Gastroesophageal sphincter (tissue), 4 donors: ENCODE results near the gene PLCZ1. TPM values are rescaled to one million over a fixed set of nuclear protein-coding genes. Genes with fewer than 3 reads are reported as not detected.

Experiments
- ATAC-seq: fragments of 150-250 bp; one replicate; pipeline ENCODE4 v1.9.1; 2016; ENCODE audit warnings: mild to moderate bottlenecking, moderate library complexity
- H3K27ac ChIP-seq, 4 donors: fragments of 200-600 bp; sonication (generic) in 3 of 4; 1 replicate in 3 of 4; 2 replicates in 1 of 4; pipeline ENCODE4 v1.5.1; 2016 to 2019
- H3K27me3 ChIP-seq: fragments of 200-600 bp; sonication (generic); one replicate; pipeline ENCODE4 v1.5.1; 2019
- H3K36me3 ChIP-seq, 2 donors: fragments of 200-600 bp; sonication (generic); one replicate each; pipeline ENCODE4 v1.5.1; 2019; ENCODE audit warnings: control low read depth in 1 of 2
- H3K4me1 ChIP-seq, 3 donors: fragments of 200-600 bp; sonication (generic); 1 replicate in 2 of 3; 2 replicates in 1 of 3; pipeline ENCODE4 v1.5.1; 2016 to 2019; ENCODE audit warnings: control low read depth in 2 of 3
- H3K4me3 ChIP-seq, 2 donors: fragments of 200-600 bp; sonication (generic); one replicate each; pipeline ENCODE4 v1.5.1; 2019; ENCODE audit warnings: mild to moderate bottlenecking in 1 of 2, moderate library complexity in 1 of 2
- H3K9me3 ChIP-seq, 3 donors: fragments of 200-600 bp; sonication (generic); one replicate each; pipeline ENCODE4 v1.5.1; 2017 to 2019; ENCODE audit warnings: control low read depth in 2 of 3
- EP300 ChIP-seq: sonication (generic); formaldehyde crosslinking; IDR thresholded peaks from one replicate; pipeline ENCODE4 v1.6.1; 2017; ENCODE audit warnings: antibody characterized with exemption, mild to moderate bottlenecking
- POLR2A ChIP-seq, 2 donors: fragments of 450-650 bp; IDR thresholded peaks; one replicate each; pipeline ENCODE4 v1.6.1; 2017; ENCODE audit warnings: antibody characterized with exemption in 2 of 2, mild to moderate bottlenecking in 2 of 2, moderate library complexity in 1 of 2
- POLR2AphosphoS5 ChIP-seq: sonication (generic); formaldehyde crosslinking; IDR thresholded peaks from one replicate; pipeline ENCODE4 v1.6.1; 2017; ENCODE audit warnings: antibody characterized with exemption
- WGBS, 2 donors: methylation state at CpG; one replicate each; pipeline ENCODE4 v1.1.5; 2018; ENCODE audit warnings: low coverage in 1 of 2; 5-methylcytosine and 5-hydroxymethylcytosine counted together
- total RNA-seq, 4 donors: library from RNA; depleted of rRNA; stranded (reverse); fragments of >200 nt; gene quantifications; one replicate each; pipeline ENCODE4 v1.1.0, GENCODE V29; 2016
- TF ChIP-seq, protein P1 (sequence below), 4 experiments: fragments of 200-600 bp in 2 of 4; fragments of 450-650 bp in 2 of 4; sonication (generic) in 1 of 4; IDR thresholded peaks; one replicate each; pipeline ENCODE4 v1.5.1; 2017 to 2019; ENCODE audit warnings: antibody characterized with exemption in 4 of 4, mild to moderate bottlenecking in 2 of 4, moderate library complexity in 2 of 4

Gene PLCZ1
- total RNA-seq, 4 donors from 2014 or later: 0.93 TPM; not detected in 3

DNA sequence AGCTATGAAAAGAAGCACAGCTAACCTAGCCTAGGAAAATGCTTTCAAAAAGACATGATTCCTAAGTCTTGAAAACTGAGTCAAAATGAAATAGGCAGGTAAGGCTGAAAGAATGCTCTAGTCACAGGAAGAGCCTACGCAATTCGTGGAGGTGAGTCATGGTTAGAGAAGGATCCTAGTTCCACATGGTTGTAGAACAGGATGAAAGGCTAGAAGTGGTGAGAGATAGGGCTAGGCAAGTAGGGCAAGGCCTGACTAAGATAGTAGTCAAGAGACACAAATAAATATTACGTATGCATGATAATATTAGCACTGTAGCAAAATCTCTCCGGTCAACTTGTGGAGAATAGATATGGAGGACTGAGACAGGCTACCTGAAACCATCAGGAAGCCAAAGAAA, 47.2 kb downstream of the PLCZ1 start:
- Histone ChIP-seq H3K27me3 (no peaks in the 10 kb centered on the region), H3K36me3 (no peaks in the 10 kb centered on the region), H3K27ac (no peak overlapping the region), H3K4me3 (no peak overlapping the region), H3K4me1 (no peaks in the 10 kb centered on the region), H3K9me3 (no peaks in the 10 kb centered on the region)
- no peak for TF ChIP-seq EP300
- TF ChIP-seq, protein P1, sequence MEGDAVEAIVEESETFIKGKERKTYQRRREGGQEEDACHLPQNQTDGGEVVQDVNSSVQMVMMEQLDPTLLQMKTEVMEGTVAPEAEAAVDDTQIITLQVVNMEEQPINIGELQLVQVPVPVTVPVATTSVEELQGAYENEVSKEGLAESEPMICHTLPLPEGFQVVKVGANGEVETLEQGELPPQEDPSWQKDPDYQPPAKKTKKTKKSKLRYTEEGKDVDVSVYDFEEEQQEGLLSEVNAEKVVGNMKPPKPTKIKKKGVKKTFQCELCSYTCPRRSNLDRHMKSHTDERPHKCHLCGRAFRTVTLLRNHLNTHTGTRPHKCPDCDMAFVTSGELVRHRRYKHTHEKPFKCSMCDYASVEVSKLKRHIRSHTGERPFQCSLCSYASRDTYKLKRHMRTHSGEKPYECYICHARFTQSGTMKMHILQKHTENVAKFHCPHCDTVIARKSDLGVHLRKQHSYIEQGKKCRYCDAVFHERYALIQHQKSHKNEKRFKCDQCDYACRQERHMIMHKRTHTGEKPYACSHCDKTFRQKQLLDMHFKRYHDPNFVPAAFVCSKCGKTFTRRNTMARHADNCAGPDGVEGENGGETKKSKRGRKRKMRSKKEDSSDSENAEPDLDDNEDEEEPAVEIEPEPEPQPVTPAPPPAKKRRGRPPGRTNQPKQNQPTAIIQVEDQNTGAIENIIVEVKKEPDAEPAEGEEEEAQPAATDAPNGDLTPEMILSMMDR (IDR thresholded peaks at IDR 0.05): no peak
- TF ChIP-seq POLR2A (IDR thresholded peaks at IDR 0.05): no peak
- no peak for TF ChIP-seq POLR2AphosphoS5
- ATAC-seq: no peak
- WGBS, 2 donors: 87 to 94% methylated on average over 4 of the region's 4 CpGs

DNA sequence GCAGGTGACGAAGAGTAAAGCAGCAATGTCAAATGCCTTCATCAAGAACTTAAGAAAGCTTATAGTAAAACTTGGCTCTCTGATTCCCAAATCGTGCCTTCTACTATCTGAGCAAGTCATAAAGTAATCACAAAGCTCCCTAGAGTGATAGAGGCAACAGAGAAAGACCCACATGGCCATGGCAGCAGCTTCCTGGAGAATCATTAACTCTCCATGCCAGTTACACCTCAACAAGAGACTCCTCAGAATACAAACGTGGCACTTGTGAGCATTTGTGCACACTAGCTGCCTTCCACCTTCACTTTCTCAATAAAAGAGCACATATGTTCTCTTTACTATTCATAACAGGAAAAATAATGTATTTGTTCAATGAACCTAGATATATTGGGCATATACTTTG, 48.0 kb downstream of the PLCZ1 start:
- H3K4me1 ChIP-seq: no peaks in the 10 kb centered on the region
- H3K36me3 ChIP-seq: no peaks in the 10 kb centered on the region
- no peaks in the 10 kb centered on the region for H3K9me3 ChIP-seq
- TF ChIP-seq POLR2A (IDR thresholded peaks at IDR 0.05): no peak
- TF ChIP-seq POLR2AphosphoS5: no peak
- TF ChIP-seq, protein P1 (IDR thresholded peaks at IDR 0.05): no peak
- no peak for TF ChIP-seq EP300
- no peak for ATAC-seq
- WGBS, 2 donors: 79 to 92% methylated on average over 3 of the region's 3 CpGs
- no peak overlapping the region for H3K4me3 ChIP-seq
- no peaks in the 10 kb centered on the region for H3K27me3 ChIP-seq
- H3K27ac ChIP-seq: no peak overlapping the region

DNA sequence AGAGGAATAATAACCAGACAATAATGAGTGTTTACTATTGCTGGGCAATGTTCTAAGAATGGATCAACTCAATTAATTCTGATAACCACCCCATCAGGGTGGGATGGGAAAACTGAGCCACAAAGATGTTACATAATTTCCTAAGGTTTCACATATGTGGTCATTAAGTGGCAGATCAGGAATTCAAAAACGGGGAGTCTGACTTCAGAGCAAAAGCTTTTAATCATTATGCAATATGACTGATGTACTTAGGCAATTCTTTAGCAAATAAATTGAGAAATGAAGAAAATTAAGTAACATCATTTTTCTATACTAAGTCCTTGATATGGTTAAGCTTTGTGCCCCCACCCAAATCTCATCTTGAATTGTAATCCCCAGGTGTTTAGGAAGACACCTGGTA, 53.4 kb downstream of the PLCZ1 start:
- H3K4me3 ChIP-seq: no peak overlapping the region
- TF ChIP-seq EP300 (no peak), POLR2A (IDR thresholded peaks at IDR 0.05) (no peak), POLR2AphosphoS5 (no peak)
- TF ChIP-seq, protein P1 (IDR thresholded peaks at IDR 0.05): no peak
- no peaks in the 10 kb centered on the region for H3K27me3 ChIP-seq
- H3K27ac ChIP-seq: no peak overlapping the region
- no peaks in the 10 kb centered on the region for H3K9me3 ChIP-seq
- WGBS, 2 donors: 56 to 63% methylated on average over 1 of the region's 1 CpG
- ATAC-seq: no peak
- H3K4me1 ChIP-seq: no peaks in the 10 kb centered on the region
- no peaks in the 10 kb centered on the region for H3K36me3 ChIP-seq

DNA sequence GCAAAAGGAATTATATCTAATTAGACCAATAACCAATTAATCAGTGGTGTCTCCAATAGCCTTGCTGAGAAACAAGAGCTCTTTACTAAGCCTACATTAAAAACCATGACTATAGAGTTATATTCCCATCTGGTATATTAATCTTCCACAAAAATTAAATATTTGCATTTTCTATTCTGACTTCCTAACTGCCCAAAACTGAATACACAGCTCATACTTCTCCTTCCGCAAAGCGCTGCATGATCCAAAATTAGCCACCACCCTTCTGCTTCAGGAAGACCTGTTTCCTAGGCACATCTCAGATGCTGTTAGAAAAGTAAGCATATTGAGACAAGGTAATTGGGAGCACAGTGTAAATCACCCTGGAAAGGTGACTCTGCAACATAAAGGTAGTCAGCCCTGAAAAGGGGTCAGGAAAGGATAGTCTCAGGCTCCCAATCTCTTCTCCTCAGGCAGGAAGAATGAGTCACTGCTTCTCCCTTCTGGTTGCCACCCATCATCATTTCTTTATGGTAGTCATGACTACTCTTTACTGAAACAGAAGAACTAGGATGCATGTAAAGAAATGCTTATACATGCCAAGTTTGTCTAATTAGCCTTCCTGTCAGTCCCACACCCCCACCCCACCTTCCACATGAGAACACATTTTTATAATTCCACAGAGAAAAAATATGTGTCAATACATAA, 54.3 kb downstream of the PLCZ1 start:
- no peaks in the 10 kb centered on the region for H3K9me3 ChIP-seq
- H3K4me3 ChIP-seq: no peak overlapping the region
- TF ChIP-seq, protein P1 (IDR thresholded peaks at IDR 0.05): no peak
- no peak for TF ChIP-seq POLR2A (IDR thresholded peaks at IDR 0.05)
- no peak for TF ChIP-seq EP300
- no peak for TF ChIP-seq POLR2AphosphoS5
- no peaks in the 10 kb centered on the region for H3K4me1 ChIP-seq
- no peak overlapping the region for H3K27ac ChIP-seq
- no peak for ATAC-seq
- H3K36me3 ChIP-seq: no peaks in the 10 kb centered on the region
- 80 to 84% methylated on average over 1 to 2 of the region's 2 CpGs for WGBS, 2 donors
- H3K27me3 ChIP-seq: no peaks in the 10 kb centered on the region

DNA sequence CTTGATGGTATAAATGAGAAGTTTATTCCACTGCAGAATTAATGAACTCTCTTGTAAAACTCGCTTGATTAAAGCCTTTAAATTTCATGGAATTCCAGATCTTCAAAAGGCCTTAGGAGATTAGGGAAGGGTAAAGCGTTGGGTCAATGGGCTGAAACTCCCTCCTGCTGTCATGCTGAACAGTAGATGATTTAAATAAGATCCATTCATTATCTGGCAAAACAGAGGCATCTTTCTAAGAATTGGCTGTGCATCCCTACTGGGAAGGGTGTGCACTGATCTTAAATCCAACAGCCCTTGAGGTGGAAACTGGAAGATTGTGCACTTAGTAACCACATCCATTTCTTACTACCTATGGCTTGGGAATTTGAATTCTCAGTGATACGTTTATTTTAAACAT, 56.0 kb downstream of the PLCZ1 start:
- Histone ChIP-seq H3K4me3 (no peak overlapping the region), H3K4me1 (peaks cover 0 to 4% (median 0%) of the 10 kb centered on the region in 3 donors), H3K27me3 (no peaks in the 10 kb centered on the region), H3K27ac (no peak overlapping the region), H3K9me3 (no peaks in the 10 kb centered on the region), H3K36me3 (no peaks in the 10 kb centered on the region)
- TF ChIP-seq POLR2A (IDR thresholded peaks at IDR 0.05) (no peak), EP300 (no peak)
- WGBS, 2 donors: 83 to 89% methylated on average over 3 of the region's 3 CpGs
- no peak for ATAC-seq
